ENCODE results near the gene BAIAP2L1. TPM values are rescaled to one million over a fixed set of nuclear protein-coding genes. Genes with fewer than 3 reads are reported as not detected.

BAIAP2L1 gene
- total and polyA plus RNA-seq, 2 of the 8 experiments (the other 6 are each of a cell fraction or from before 2014, with no cell fraction given), result 19.2 to 42.9 TPM

DNA sequence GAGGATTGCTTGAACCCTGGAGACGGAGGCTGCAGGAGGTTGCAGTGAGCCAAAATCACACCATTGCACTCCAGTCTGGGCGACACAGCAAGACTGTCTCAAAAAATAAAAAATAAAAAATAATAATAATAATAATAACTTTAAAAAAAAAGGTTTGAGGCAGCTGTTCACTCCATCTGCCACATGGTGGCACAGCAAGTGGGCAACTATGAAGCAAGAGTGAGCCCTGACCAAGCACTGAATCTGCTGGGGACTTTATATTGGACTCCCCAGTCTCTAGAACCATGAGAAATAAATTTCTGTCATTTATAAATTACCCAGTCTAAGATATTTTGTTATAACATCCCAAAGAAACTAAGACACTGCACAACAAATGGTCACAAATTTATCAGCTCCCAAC lies 134.1 kb downstream of the BAIAP2L1 start (continued):
- no peak for TF ChIP-seq RNF2 (IDR thresholded peaks at IDR 0.05; ENCODE audit: borderline replicate concordance, low read depth, low read length, missing control alignments, poor library complexity, severe bottlenecking)
- TF ChIP-seq KDM1A (IDR thresholded peaks at IDR 0.05; ENCODE audit: borderline replicate concordance, low read length), result no peak
- peak; percentile 63; the same call in 1 of the 2 replicates for TF ChIP-seq CEBPB (IDR thresholded peaks at IDR 0.05; ENCODE audit: low read depth, low read length)
- TF ChIP-seq RXRA (IDR thresholded peaks at IDR 0.05; ENCODE audit: insufficient read depth, low read depth, low read length), result no peak
- TF ChIP-seq SIRT6 (IDR thresholded peaks at IDR 0.05; ENCODE audit: low read length), result no peak
- no peak for TF ChIP-seq CHD1 (IDR thresholded peaks at IDR 0.05; ENCODE audit: low read depth, low read length)
